Activated CD8-positive, alpha-beta memory T cell treated with anti-CD3 and anti-CD28 coated beads, Interleukin-2, amount 50 U/mL, for 24 hours (primary cell): ENCODE results near the gene CLDN10.
"Not testable (repeated sequence)": the region's sequence is repeated elsewhere in the genome, so short reads cannot be mapped to it uniquely, and the experiment has no call there.

Source experiments
- DNase-seq: peaks from one replicate; pipeline ENCODE4 v3.0.0-alpha.2; 2020; ENCODE audit errors: extremely low read depth

The CLDN10 gene

GRCh38 chr13:95552539-95553441, at the start of gene CLDN10:
Gene CLDN10 (plus strand): TSS chr13:95552720. CDS start chr13:95552754, 34 bp downstream.
- DNase-seq, result no peak

GRCh38 chr13:95503662-95504061, 48.9 kb upstream of the CLDN10 start:
- DNase-seq, result no peak

- DNase-seq, result no peak
Measured at GRCh38 chr13:95505265-95505664, 47.3 kb upstream of the CLDN10 start.

GRCh38 chr13:95505986-95506385, 46.5 kb upstream of the CLDN10 start:
- no peak for DNase-seq

GRCh38 chr13:95507991-95508390, 44.5 kb upstream of the CLDN10 start:
- DNase-seq, result no peak

GRCh38 chr13:95508996-95509395, 43.5 kb upstream of the CLDN10 start:
- DNase-seq, result no peak

- DNase-seq, result no peak
Measured at GRCh38 chr13:95509521-95510310, 42.8 kb upstream of the CLDN10 start.

GRCh38 chr13:95510950-95511349, 41.6 kb upstream of the CLDN10 start:
- no peak for DNase-seq

- DNase-seq, result no peak
Measured at GRCh38 chr13:95512424-95512823, 40.1 kb upstream of the CLDN10 start.

GRCh38 chr13:95512957-95513356, 39.6 kb upstream of the CLDN10 start:
- DNase-seq, result no peak

- not testable (repeated sequence) for DNase-seq
Measured at GRCh38 chr13:95515606-95516005, 36.9 kb upstream of the CLDN10 start.

- no peak for DNase-seq
Measured at GRCh38 chr13:95516021-95516420, 36.5 kb upstream of the CLDN10 start.

GRCh38 chr13:95516492-95516891, 36.0 kb upstream of the CLDN10 start:
- DNase-seq, result no peak

GRCh38 chr13:95523598-95523997, 28.9 kb upstream of the CLDN10 start:
- DNase-seq, result no peak

- no peak for DNase-seq
Measured at GRCh38 chr13:95524264-95524901, 28.1 kb upstream of the CLDN10 start.

- DNase-seq, result no peak
Measured at GRCh38 chr13:95527955-95528354, 24.6 kb upstream of the CLDN10 start.

- no peak for DNase-seq
Measured at GRCh38 chr13:95530178-95530577, 22.3 kb upstream of the CLDN10 start.

GRCh38 chr13:95533545-95534160, 18.9 kb upstream of the CLDN10 start:
- DNase-seq, result no peak

GRCh38 chr13:95535243-95535642, 17.3 kb upstream of the CLDN10 start:
- DNase-seq, result no peak

GRCh38 chr13:95536632-95537241, 15.8 kb upstream of the CLDN10 start:
- no peak for DNase-seq

- DNase-seq, result no peak
Measured at GRCh38 chr13:95540888-95541287, 11.6 kb upstream of the CLDN10 start.
